Mesenteric fat pad (tissue), 1 donor: ENCODE results near the gene PFN2. TPM values are rescaled to one million over a fixed set of nuclear protein-coding genes. Genes with fewer than 3 reads are reported as not detected.

Experiments used
- DNase-seq: peaks from one replicate; pipeline ENCODE4 v3.0.0-alpha.2; 2020; ENCODE audit warnings: low spot score
- total RNA-seq: library from RNA; stranded (reverse); fragmentation: NEBNext Ultra II Directional; extraction: Animal tissue kit (Norgen Biotek cat#: 25700); gene quantifications from one replicate; pipeline ENCODE4 v1.2.1, GENCODE V29; 2021
- donor health status: DM: yes; HTN: yes; CAD: no.

The PFN2 gene
- total RNA-seq, 1 donor from 2014 or later, result 33.9 TPM

DNA sequence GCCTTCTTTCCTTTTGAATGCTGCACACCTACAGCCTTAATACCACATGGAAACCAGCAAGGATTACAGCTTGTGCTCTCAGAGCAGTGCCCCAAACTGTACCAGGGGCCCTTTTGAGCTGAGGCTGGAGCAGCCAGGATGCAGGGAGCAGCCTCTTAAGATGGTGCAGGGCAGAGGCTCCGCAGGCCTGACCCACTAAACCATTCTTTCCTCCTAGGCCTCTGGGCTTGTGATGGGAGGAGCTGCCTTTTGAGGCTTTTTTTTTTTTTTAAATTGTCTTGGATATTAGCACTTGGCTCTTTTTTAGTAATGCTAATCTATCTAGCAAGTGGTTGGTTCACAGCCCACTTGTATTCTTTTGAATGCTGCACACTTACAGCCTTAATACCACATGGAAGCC, 37.7 kb downstream of the PFN2 start:
- DNase-seq, result no peak

DNA sequence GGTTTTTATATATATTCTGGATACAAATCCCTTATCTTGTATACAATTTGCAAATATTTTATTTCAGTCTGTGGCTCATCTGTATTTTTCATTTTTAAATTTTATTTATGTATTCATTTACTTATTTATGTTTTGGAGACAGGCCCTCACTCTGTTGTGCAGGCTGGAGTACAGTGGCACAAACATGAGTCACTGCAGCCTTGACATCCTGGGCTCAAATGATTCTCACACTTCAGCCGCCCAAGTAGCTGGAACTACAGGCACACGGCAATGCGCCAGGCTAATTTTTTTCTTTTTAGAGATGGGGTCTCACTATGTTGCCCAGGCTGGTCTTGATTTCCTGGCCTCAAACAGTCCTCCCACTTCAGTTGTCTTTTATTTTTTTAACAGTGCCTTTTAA, 50.6 kb downstream of the PFN2 start:
- DNase-seq, result no peak

DNA sequence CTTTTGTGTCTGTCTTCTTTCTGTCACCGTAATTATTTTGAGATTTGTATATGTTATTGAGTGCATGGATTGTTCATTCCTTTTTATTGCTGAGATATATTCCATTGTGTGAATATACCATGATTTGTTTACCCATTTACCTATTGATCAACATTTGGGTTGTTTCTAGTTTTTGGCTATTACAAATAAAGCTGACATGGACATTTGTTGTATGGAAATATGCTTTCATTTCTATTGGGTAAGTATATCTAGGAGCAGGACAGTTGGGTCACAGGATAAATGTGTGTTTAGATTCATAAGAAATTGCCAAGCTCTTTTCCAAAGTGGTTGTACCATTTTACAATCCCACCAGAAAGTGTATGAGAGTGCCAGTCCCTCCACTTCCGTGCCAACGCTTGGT, 51.2 kb downstream of the PFN2 start:
- no peak for DNase-seq

DNA sequence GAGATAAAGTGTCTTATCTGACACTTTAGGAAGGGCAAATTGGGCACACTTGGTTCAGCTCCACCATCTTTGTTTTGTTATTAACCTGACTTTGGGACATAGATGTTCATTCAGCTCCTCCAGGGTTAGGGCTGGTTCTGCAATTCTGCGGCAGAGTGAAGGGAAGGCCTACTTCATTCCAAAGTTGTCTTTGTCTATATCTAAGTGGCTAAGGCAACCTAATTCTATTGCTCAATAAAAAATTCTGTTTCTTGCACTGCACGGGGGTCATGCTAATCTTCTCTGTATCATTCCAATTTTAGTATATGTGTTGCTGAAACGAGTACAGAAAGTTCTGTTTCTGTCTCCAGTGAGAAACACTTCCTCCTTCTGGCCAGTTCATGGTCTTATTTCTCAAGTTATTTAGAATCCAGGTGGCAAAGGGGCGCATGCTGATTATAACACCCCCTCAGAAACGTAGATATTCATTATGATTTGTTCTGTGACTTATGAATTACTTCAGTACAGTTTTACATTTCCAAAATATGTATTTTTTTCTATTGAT, 53.5 kb downstream of the PFN2 start:
- no peak for DNase-seq

Other genes starting within 250 kb of the PFN2 start
- 30.1 TPM for gene COMMD2, start 218.4 kb downstream of the PFN2 start, total RNA-seq
- not detected for gene ANKUB1, start 178.3 kb downstream of the PFN2 start, total RNA-seq
- 97.7 TPM for gene RNF13, start 157.7 kb downstream of the PFN2 start, total RNA-seq